Loucy (cell line): ENCODE data around the gene WNK2.

Experiments used
- CTCF ChIP-seq: fragments of 200-600 bp; sonication (generic); conservative IDR thresholded peaks from 2 replicates; pipeline ENCODE4 v1.5.1; 2014; ENCODE audit warnings: mild to moderate bottlenecking, antibody characterized with exemption, low read length
- EZH2phosphoT487 ChIP-seq: fragments of 200-600 bp; IDR thresholded peaks from 2 replicates; pipeline ENCODE4 v1.6.1; 2018; ENCODE audit warnings: antibody characterized with exemption, mild to moderate bottlenecking, moderate library complexity, borderline replicate concordance

GRCh38 chr9:93250185-93250584 lies 66.2 kb downstream of the WNK2 start:
- TF ChIP-seq CTCF (no peak), EZH2phosphoT487 (no peak)
